Mononuclear cell (primary cell): ENCODE measurements around the gene DYNAP. TPM values are rescaled to one million over a fixed set of nuclear protein-coding genes. Genes with fewer than 3 reads are reported as not detected.

Experiments
- H3K27me3 ChIP-seq: 2 replicates; pipeline ENCODE4 v1.6.0; 2011; ENCODE audit warnings: low read length, control low read depth; ENCODE audit not compliant: insufficient read depth
- H3K4me1 ChIP-seq: 2 replicates; pipeline ENCODE4 v1.5.1; 2011; ENCODE audit warnings: mild to moderate bottlenecking, low read length, control low read depth; ENCODE audit not compliant: insufficient read depth
- H3K4me3 ChIP-seq: 2 replicates; pipeline ENCODE4 v1.5.1; 2011; ENCODE audit warnings: mild to moderate bottlenecking, low read length, moderate library complexity
- H3K9me3 ChIP-seq: 2 replicates; pipeline ENCODE4 v1.5.1; 2011; ENCODE audit warnings: low read depth, mild to moderate bottlenecking, control low read depth, low read length
- total RNA-seq: library from RNA; depleted of rRNA; stranded (reverse); fragments of >200 nt; gene quantifications from one replicate; pipeline ENCODE4 v1.2.3, GENCODE V29; 2012

The DYNAP gene
- total RNA-seq, 1 donor, result not detected

DNA sequence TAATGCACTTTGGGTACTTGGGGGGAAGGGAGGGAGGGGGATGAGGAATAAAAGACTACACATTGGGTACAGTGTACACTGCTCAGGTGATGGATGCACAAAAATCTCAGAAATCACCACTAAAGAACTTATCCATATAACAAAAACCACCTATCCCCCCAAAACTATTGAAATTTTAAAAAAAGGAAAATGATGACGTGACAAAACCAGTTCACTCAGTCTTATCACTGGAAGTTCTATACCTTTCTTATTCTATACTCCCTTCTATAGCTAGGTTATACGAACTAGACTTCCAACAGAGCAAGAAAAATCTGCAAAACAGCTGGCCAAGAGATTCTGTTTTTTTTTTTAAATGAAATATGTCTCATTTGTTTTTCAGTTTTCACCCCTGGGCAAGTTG, 20.8 kb downstream of the DYNAP start:
- H3K4me1 ChIP-seq, result peaks cover 6% of the 10 kb centered on the region
- no peaks in the 10 kb centered on the region for H3K27me3 ChIP-seq
- H3K9me3 ChIP-seq, result no peaks in the 10 kb centered on the region
- H3K4me3 ChIP-seq, result no peak overlapping the region

DNA sequence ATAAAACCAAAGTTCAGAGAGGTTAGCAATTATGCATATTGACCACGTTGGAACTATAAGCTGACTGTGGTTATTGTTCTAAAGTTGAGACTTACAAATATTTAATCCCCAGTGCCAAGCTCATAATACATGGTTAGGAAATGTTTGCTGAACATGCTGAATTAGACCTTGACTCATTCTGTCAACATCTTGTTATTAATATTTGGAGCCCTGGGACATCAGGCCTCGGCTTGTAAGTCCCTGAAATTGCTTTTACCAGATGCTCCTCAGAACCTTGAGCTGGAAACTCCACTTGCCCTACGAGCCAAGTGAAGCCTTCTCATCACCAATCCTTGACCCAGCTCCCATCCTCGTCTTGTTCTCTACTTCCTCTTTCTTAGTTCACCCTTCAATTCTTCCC, 21.2 kb downstream of the DYNAP start:
- Histone ChIP-seq H3K4me1 (peaks cover 5% of the 10 kb centered on the region), H3K4me3 (no peak overlapping the region), H3K9me3 (no peaks in the 10 kb centered on the region), H3K27me3 (no peaks in the 10 kb centered on the region)

DNA sequence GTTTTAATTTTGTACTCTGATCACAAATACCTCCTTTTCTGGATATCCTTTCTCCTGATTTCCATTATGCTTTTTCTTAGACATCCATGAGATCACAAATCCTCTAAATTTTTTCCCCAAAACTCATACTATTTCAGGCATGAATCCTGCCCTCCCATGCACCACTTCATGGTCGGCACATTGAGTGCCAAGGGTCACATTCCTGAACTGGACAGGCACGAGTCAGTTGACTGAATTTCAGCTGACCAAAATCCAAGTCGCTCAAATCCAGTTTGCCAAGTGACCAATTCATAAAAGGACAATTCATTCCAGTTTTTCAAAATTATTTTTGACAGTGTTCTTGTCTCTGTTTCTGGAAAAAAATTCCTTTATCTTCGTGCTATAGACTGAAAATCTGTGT, 22.1 kb downstream of the DYNAP start:
- H3K27me3 ChIP-seq, result no peaks in the 10 kb centered on the region
- H3K4me1 ChIP-seq, result no peaks in the 10 kb centered on the region
- H3K9me3 ChIP-seq, result no peaks in the 10 kb centered on the region
- no peak overlapping the region for H3K4me3 ChIP-seq

DNA sequence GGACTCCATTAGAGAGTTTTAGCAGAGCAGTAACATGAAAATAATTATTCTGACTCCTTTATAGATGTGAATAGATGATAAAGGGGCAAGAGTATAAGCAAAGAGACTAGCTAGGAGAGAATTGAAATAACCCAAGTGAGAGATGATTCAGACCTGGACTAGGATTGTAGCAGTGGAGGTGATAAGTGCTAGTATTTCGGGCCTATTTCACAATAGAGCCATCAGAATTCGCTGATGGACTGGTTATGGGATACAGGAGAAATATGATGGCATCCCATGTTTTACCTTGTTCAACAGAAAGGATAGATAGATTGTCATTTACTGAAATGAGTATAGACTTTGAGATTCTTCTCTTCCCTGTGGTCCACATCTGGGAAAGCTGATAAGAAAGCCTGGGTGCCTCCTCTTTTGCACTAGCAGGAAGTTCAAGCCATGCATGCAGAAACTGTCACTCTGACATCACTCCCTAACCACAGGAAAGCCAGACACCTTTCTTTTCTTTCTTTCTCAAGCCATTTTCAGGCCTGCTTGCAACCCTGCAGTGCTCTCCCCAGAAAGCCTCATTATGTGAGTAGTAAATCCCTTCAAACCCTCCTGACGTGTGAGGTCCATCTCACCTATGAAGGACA, 25.3 kb downstream of the DYNAP start:
- no peaks in the 10 kb centered on the region for H3K4me1 ChIP-seq
- H3K4me3 ChIP-seq, result no peak overlapping the region
- no peaks in the 10 kb centered on the region for H3K9me3 ChIP-seq
- no peaks in the 10 kb centered on the region for H3K27me3 ChIP-seq

DNA sequence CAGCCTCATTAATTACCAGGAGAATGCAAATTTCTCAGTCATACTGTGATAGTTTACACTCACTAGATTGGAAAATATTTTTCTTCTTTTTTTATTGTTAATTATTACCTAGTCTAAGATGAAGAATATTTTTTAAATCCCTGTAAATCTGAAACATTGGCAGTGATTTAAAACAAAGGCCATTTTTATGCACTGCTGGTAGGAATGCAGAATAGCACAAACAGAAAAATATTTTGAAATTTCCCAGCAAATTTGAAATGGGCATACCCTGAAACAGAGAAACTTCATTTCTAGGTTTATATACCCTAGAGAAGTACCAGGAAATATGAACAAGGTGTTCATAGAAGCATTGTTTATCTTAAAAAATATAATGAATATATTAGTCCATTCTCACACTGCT, 31.0 kb downstream of the DYNAP start:
- no peaks in the 10 kb centered on the region for H3K4me1 ChIP-seq
- no peak overlapping the region for H3K4me3 ChIP-seq
- H3K27me3 ChIP-seq, result no peaks in the 10 kb centered on the region
- no peaks in the 10 kb centered on the region for H3K9me3 ChIP-seq

DNA sequence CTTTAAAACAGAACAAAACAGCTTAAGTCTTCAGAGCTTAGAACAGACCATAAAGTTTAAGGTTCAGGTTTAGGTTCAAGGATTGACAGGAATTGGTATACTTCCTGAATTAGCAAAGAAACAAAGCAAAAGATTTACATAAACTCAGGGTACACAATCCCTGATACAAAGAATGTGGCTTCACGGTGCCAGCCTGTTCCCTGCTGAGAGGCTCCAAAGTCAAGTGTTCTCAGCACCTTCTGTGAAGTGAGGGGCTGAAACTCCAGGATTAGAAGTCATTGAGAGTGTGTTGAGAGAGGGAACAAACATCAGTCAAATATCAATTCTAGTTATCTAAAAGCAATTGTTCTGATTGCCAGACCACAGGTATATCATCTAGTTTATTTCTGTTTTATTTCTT, 35.7 kb downstream of the DYNAP start:
- Histone ChIP-seq H3K4me3 (no peak overlapping the region), H3K27me3 (no peaks in the 10 kb centered on the region), H3K9me3 (no peaks in the 10 kb centered on the region), H3K4me1 (no peaks in the 10 kb centered on the region)

DNA sequence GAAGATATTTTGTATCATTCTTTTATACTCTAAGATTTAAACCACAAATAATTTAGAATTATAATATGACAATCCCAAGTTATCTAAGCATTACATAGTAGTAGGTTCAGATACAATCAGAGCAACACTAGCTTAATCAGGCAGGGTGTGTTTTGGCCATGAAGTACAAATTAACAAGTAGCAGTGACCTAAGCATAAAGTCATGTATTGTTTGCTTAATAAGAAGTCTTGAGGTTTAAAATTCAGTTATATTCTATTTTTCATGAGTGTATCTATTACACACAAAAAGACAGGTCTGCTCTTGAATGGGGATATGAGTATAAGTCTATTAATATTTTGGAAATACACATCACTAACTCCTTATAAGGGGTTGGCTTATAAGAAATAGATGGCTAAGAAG, 39.9 kb downstream of the DYNAP start:
- Histone ChIP-seq H3K9me3 (no peaks in the 10 kb centered on the region), H3K4me1 (no peaks in the 10 kb centered on the region), H3K4me3 (no peak overlapping the region), H3K27me3 (no peaks in the 10 kb centered on the region)

DNA sequence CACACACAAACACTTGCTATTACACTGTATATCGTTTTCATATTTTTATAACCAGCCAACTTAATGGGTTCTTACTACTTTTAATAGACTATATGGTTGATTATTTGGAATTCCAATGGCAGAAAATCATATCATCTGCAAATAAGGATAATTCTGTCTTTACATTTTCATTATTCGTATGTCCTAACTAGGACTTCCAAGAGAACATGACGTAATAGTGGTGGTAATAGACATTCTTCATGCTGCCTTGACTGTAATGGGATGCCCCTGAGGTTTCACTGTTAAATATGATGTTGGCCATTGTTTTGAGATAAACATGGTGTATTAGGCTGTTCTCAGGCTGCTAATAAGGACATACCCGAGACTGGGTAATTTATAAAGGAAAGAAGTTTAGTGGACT, 45.2 kb downstream of the DYNAP start:
- no peaks in the 10 kb centered on the region for H3K9me3 ChIP-seq

DNA sequence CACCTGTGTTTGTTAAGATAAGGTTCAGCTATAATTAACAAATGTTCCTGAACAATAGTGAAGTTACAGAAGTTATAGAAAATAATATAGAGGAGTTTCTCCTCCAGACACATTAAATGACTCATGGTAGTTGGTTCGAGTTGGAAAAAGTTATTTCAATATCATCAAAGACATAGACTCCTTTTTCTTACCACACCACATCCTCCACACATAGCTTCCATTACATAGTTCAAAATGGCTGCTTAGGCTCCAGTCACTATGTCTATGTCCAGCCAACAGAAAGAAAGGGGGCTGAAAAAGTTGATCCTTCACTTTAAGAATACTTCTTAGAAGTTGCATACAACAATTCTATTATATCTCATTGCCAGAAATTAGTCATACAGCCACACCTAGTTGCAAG, 50.7 kb downstream of the DYNAP start:
- H3K4me1 ChIP-seq, result no peaks in the 10 kb centered on the region
- no peaks in the 10 kb centered on the region for H3K27me3 ChIP-seq
- no peaks in the 10 kb centered on the region for H3K9me3 ChIP-seq
- H3K4me3 ChIP-seq, result no peak overlapping the region

More for the DNA sequence above, 45.2 kb downstream of the DYNAP start:
- no peaks in the 10 kb centered on the region for H3K27me3 ChIP-seq
- no peaks in the 10 kb centered on the region for H3K4me1 ChIP-seq
- no peak overlapping the region for H3K4me3 ChIP-seq

DNA sequence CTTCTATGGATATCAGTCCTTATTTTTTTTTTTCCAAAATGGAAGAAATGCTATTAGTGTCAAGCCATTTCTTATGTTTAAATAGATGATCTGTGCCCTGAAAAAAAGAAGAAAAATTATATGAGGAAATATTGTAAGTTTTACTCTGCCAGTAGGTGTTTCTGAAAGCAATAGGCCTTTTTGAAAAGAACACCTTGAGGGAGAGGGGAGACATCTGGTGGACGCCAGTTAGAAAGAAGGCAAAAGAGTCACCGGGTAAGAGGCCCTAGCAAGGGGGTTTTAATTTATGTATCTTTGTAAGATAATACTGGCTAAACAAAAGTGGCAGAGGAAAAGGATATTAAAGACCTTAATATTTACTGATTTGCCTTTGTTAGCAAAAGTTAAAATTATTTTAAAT, 56.1 kb downstream of the DYNAP start:
- Histone ChIP-seq H3K4me3 (no peak overlapping the region), H3K9me3 (no peaks in the 10 kb centered on the region), H3K4me1 (no peaks in the 10 kb centered on the region), H3K27me3 (no peaks in the 10 kb centered on the region)

Other genes with a start within 250 kb of the DYNAP start
- gene STARD6, start 233.4 kb upstream of the DYNAP start, total RNA-seq, result not detected
- 0.42 TPM for gene C18orf54, start 233.3 kb upstream of the DYNAP start, total RNA-seq
- 14.3 TPM for gene RAB27B, start 237.2 kb downstream of the DYNAP start, total RNA-seq